ENCODE results near the gene RAB20. TPM values are rescaled to one million over a fixed set of nuclear protein-coding genes. Genes with fewer than 3 reads are reported as not detected.

The RAB20 gene
- total RNA-seq, 1 experiment from 2014 or later, result 12.3 TPM

GRCh38 chr13:110580800-110581199 is 19.3 kb upstream of the RAB20 start:
- Mint-ChIP-seq H3K4me1 (peaks cover 4% of the 10 kb centered on the region in 2 experiments), H3K36me3 (ENCODE audit: insufficient read depth in 1 of 3, low read depth in 3 of 3) (no peaks in the 10 kb centered on the region), H3K27me3 (ENCODE audit: low read depth) (peaks cover 4% of the 10 kb centered on the region), H3K27ac (no peak overlapping the region), H3K4me3 (no peak overlapping the region), H3K9me3 (no peaks in the 10 kb centered on the region)
- H3K18ac ChIP-seq (ENCODE audit: insufficient read length, low read depth, low read length), result no peak overlapping the region
- no peak overlapping the region for H4K5ac ChIP-seq (ENCODE audit: insufficient read length, low read depth, low read length)
- no peak for TF ChIP-seq CTCF (conservative IDR thresholded peaks at IDR 0.05)
- no peak overlapping the region for H2BK15ac ChIP-seq (ENCODE audit: low read depth, low read length)
- H3K4ac ChIP-seq (ENCODE audit: low read depth, low read length), result no peak overlapping the region
- H3K23me2 ChIP-seq (ENCODE audit: insufficient read length, low read depth, low read length, poor library complexity, severe bottlenecking), result no peaks in the 10 kb centered on the region
- no peak overlapping the region for H3K4me2 ChIP-seq (ENCODE audit: insufficient read depth, insufficient read length, low read length)
- H4K20me1 ChIP-seq (ENCODE audit: control insufficient read depth, insufficient read depth, insufficient read length), result no peaks in the 10 kb centered on the region
- no peaks in the 10 kb centered on the region for H3K79me2 ChIP-seq (ENCODE audit: insufficient read depth, low read length)
- no peak overlapping the region for H3K56ac ChIP-seq (ENCODE audit: insufficient read length, low read depth, low read length)
- H3T11ph ChIP-seq (ENCODE audit: low read length), result no peak overlapping the region
- WGBS (ENCODE audit: extremely low coverage, insufficient read length, low lambda C conversion rate), result no CpG with 5 or more reads among the region's 2 CpGs
- no peak overlapping the region for H4K91ac ChIP-seq (ENCODE audit: insufficient read length, low read depth, low read length)
- no peak overlapping the region for H2BK120ac ChIP-seq (ENCODE audit: low read depth, low read length, poor library complexity, severe bottlenecking)
- no peak overlapping the region for H2AFZ ChIP-seq (ENCODE audit: low read length)
- no peak overlapping the region for H2BK12ac ChIP-seq (ENCODE audit: insufficient read length, low read depth, low read length)
- DNase-seq, result no peak
- H3K27me3 ChIP-seq (ENCODE audit: insufficient read depth, low read length), result no peaks in the 10 kb centered on the region
- no peak overlapping the region for H3K23ac ChIP-seq (ENCODE audit: insufficient read length, low read depth, low read length)
- no peak overlapping the region for H3K9ac ChIP-seq (ENCODE audit: extremely low read depth, insufficient read length, low read length)
- no peak overlapping the region for H2AK5ac ChIP-seq (ENCODE audit: insufficient read length, low read length)
- no peak overlapping the region for H2BK20ac ChIP-seq (ENCODE audit: low read depth, low read length, poor library complexity, severe bottlenecking)
- H3K14ac ChIP-seq (ENCODE audit: insufficient read depth, low read length), result no peak overlapping the region
- no peaks in the 10 kb centered on the region for H3K79me1 ChIP-seq (ENCODE audit: insufficient read depth, low read depth, low read length, poor library complexity, severe bottlenecking)
- no peak overlapping the region for H4K8ac ChIP-seq (replicated peaks; ENCODE audit: insufficient read length, low read depth, low read length)
- H3K9me3 ChIP-seq (ENCODE audit: control insufficient read depth, low read depth, low read length), result no peaks in the 10 kb centered on the region
- no peak overlapping the region for H2BK5ac ChIP-seq (ENCODE audit: insufficient read length, low read length)
- H3K27ac ChIP-seq (ENCODE audit: insufficient read length, low read depth, low read length), result no peak overlapping the region
- H3K4me1 ChIP-seq (ENCODE audit: insufficient read depth, low read length), result no peaks in the 10 kb centered on the region
